Activated CD8-positive, alpha-beta memory T cell treated with anti-CD3 and anti-CD28 coated beads for 24 hours (primary cell): ENCODE measurements around the gene CNTD1.
"Not testable (repeated sequence)": the region's sequence is repeated elsewhere in the genome, so short reads cannot be mapped to it uniquely, and the experiment has no call there.

ENCODE experiments used
- DNase-seq: peaks from one replicate; pipeline ENCODE4 v3.0.0-alpha.2; 2020

The CNTD1 gene

DNA sequence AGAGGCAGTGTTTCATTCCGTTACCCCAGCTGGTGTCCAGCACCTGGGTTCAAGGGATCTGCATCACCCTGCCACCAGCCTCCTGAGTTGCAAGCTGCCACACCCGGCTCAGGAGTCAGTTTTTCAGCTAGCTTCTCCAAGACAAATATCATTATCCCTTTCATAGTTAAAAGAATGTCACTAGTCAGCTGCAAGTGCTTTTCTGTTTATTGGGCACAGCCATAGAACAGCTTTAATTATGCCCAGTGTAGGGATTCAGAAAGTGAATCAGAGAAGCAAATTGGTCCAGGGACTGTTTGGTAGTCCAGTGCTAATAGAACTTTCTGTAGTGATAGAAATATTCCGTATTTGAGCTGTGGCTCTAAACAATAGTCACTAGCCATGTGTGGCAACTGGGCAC, 49.4 kb downstream of the CNTD1 start:
- no peak for DNase-seq

DNA sequence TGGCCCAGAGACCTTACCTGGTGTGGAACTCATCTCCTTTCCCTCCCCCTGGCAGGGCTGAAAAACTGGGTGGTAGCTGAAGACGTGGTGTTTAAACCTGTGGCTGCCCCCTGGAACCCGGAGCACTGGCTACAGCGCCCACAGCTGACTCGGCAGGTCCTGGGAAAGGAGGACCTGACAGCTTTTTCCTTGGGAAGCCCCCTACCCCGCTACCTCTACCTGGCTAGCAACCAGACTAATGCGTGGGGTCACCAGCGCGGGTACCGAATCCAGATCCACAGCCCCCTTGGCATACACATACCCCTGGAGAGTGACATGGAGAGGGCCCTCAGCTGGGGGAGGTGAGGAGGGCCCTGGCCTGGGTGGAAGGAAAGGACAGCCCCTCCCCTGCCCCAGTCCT, 50.4 kb downstream of the CNTD1 start:
- no peak for DNase-seq

DNA sequence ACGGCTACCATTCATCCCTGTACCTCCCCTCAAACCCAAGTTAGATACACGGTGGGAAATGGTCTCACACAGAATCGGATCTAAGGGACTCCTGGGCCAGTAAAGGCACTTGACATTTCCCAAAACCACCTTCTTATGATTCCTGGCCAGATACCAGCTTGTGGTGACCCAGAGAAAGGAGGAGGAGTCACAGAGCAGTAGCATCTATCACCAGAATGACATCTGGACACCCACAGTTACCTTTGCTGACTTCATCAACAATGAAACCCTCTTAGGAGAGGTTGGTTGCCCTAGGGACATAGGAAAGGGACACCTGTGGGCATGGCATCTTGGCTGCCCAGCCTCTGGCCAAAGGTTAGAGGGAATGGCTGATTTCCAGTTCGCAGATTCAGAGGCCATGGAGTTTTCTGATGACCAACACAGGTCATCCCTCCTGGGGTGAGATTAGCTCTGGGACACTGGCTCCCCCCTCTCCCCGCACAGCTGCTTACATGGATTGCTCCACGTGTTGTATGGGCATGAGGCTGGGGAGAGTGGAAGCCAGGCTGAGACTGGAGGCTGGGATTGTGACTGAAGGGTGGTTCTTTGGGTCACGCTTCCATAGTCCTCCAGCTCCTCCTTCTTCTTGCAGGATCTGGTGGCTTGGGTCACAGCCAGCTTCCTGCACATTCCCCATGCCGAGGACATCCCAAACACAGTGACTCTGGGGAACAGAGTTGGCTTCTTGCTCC, 51.0 kb downstream of the CNTD1 start:
- no peak for DNase-seq

GRCh38 chr17:42850954-42851353, 52.3 kb downstream of the CNTD1 start, which contains the start of gene AOC3:
TSS of gene AOC3 (plus strand) at chr17:42851199. CDS start at chr17:42851344, 145 bp downstream.
- no peak for DNase-seq

DNA sequence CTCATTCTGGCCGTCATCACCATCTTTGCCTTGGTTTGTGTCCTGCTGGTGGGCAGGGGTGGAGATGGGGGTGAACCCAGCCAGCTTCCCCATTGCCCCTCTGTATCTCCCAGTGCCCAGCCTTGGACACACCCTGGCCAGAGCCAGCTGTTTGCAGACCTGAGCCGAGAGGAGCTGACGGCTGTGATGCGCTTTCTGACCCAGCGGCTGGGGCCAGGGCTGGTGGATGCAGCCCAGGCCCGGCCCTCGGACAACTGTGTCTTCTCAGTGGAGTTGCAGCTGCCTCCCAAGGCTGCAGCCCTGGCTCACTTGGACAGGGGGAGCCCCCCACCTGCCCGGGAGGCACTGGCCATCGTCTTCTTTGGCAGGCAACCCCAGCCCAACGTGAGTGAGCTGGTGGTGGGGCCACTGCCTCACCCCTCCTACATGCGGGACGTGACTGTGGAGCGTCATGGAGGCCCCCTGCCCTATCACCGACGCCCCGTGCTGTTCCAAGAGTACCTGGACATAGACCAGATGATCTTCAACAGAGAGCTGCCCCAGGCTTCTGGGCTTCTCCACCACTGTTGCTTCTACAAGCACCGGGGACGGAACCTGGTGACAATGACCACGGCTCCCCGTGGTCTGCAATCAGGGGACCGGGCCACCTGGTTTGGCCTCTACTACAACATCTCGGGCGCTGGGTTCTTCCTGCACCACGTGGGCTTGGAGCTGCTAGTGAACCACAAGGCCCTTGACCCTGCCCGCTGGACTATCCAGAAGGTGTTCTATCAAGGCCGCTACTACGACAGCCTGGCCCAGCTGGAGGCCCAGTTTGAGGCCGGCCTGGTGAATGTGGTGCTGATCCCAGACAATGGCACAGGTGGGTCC, 52.9 kb downstream of the CNTD1 start:
- DNase-seq, result not testable (repeated sequence)

DNA sequence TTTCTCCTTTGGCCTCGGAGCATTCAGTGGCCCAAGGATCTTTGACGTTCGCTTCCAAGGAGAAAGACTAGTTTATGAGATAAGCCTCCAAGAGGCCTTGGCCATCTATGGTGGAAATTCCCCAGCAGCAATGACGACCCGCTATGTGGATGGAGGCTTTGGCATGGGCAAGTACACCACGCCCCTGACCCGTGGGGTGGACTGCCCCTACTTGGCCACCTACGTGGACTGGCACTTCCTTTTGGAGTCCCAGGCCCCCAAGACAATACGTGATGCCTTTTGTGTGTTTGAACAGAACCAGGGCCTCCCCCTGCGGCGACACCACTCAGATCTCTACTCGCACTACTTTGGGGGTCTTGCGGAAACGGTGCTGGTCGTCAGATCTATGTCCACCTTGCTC, 53.7 kb downstream of the CNTD1 start:
- DNase-seq, result no peak

DNA sequence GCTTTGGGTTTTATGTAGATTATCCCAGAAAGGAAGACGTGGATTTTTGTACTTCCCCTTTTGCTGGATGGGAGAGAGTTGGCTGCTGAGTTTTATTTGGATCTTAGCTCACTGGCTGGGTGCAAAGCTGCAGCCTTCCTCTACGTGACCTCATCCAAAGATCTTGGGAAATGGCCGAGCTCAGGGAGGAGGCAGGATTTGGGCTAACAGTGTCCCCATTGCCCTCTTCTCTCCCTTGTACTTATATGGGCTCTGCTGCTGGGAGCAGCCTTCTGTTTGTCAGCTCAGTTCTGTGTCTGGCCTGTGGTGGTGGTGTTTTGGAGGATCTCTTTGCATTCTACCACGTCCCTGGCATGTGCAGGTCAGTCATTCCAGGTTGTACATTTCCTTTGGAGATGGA, 54.3 kb downstream of the CNTD1 start:
- no peak for DNase-seq

- DNase-seq, result no peak
Observed at GRCh38 chr17:42853597-42853967, 54.9 kb downstream of the CNTD1 start.

DNA sequence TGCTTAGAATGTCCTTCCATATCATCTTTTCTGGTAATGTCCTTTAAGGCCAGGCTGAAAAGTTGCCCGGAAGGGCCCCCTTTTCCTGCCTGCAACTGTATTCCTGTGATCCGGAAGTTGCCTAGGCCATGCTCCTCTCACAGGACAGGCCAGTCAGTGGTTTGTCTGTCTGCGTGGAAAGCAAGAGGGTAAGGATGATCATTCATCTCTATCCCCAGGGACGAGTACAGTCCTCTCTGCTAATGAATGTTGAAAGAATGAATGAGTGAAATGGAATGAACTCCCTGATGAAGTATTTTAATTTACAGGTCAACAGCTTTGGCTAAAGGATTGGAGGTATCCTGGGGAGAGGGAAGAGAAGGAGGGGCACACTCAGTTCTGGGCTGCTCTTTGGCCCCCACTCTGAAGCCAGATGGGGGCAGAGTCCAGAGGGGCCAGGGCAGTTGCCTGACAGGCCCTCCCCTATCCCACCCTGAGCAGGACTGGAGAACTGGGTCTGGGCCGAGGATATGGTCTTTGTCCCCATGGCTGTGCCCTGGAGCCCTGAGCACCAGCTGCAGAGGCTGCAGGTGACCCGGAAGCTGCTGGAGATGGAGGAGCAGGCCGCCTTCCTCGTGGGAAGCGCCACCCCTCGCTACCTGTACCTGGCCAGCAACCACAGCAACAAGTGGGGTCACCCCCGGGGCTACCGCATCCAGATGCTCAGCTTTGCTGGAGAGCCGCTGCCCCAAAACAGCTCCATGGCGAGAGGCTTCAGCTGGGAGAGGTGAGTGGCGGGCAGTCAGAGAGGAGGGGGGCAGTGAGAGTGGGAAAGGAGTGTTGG, 55.5 kb downstream of the CNTD1 start:
- no peak for DNase-seq

DNA sequence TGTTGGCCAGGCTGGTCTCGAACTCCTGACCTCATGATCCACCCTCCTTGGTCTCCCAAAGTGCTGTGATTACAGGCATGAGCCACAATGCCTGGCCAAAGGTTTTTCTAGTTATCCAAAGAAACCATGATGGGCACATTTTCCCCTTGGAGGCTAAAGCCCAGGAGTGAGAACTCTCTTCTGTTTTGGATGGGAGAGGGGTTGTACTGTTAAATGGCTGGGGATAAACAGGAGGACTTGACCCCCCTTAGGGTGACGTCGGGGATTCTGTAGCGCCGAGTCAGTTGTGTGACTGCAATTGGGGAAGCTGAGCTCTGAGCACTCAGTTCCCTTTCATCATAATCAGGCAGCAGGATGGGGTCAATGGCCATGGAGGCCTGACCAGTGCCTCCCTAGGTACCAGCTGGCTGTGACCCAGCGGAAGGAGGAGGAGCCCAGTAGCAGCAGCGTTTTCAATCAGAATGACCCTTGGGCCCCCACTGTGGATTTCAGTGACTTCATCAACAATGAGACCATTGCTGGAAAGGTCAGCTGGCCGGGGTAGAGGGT, 56.5 kb downstream of the CNTD1 start:
- DNase-seq, result no peak

- not testable (repeated sequence) for DNase-seq
Observed at GRCh38 chr17:42856093-42856492, 57.4 kb downstream of the CNTD1 start.

DNA sequence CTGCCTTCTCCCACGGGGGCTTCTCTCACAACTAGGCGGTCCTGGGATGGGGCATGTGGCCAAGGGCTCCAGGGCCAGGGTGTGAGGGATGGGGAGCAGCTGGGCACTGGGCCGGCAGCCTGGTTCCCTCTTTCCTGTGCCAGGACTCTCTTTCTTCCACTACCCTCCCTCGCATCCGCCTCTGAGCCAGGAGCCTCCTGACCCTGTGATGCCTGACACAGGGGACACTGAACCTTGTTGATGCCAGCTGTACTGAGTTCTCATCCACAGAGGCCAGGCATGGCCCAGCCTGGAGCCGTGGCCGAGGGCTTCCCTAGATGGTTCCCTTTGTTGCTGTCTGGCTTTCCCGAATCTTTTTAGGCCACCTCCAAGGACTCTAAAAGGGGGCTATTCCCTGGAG, 57.9 kb downstream of the CNTD1 start:
- DNase-seq, result not testable (repeated sequence)

DNA sequence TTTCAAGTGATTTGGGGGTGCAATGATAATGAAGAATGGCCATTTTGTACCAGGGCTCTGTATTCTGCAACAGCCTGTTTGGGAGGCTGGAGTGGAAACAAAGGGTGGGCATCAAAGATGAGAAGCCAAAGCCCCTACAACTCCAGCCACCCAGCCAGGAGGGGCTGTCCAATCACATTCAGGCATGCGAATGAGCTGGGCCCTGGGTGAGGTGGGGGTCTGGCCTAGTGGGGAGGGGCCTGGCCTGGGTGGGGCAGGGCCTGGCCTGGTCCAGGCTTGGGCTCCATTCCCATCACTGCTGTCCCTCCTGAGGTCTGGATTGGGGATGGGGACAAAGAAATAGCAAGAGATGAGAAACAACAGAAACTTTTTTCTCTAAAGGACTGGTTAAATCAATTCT, 58.7 kb downstream of the CNTD1 start:
- DNase-seq, result no peak
